PC-9 (cell line): Measurements from ENCODE around the gene CACNA1B.

ENCODE experiments used
- CTCF ChIP-seq: fragments of 200-600 bp; sonication (generic); conservative IDR thresholded peaks from 2 replicates; pipeline ENCODE4 v1.6.1; 2017; ENCODE audit warnings: mixed run types, antibody characterized with exemption, mild to moderate bottlenecking, moderate library complexity
- EZH2 ChIP-seq: fragments of 200-600 bp; sonication (generic); IDR thresholded peaks from 2 replicates; pipeline ENCODE4 v1.8.0; 2017; ENCODE audit warnings: antibody characterized with exemption, low read depth

GRCh38 chr9:138117101-138117750 is 239.6 kb downstream of the CACNA1B start:
- TF ChIP-seq CTCF (no peak), EZH2 (no peak)
